Muscle of leg (tissue), 11 donors: ENCODE data around the gene TTC28. TPM values are rescaled to one million over a fixed set of nuclear protein-coding genes. Genes with fewer than 3 reads are reported as not detected.

ENCODE experiments used
- DNase-seq: peaks from one replicate; pipeline ENCODE4 v3.0.0; 2013
- H3K27ac ChIP-seq: one replicate; pipeline ENCODE4 v1.5.1; 2013; ENCODE audit warnings: mild to moderate bottlenecking, low read length, control low read depth
- H3K27me3 ChIP-seq: one replicate; pipeline ENCODE4 v1.6.1; 2013; ENCODE audit warnings: low read length; ENCODE audit not compliant: control insufficient read depth, insufficient read depth
- H3K36me3 ChIP-seq: one replicate; pipeline ENCODE4 v1.6.1; 2013; ENCODE audit warnings: low read length; ENCODE audit not compliant: control insufficient read depth, insufficient read depth
- H3K4me1 ChIP-seq: one replicate; pipeline ENCODE4 v1.6.1; 2013; ENCODE audit warnings: low read length; ENCODE audit not compliant: control insufficient read depth, insufficient read depth
- H3K4me3 ChIP-seq: one replicate; pipeline ENCODE4 v1.5.1; 2013; ENCODE audit warnings: low read length, control low read depth
- H3K9me3 ChIP-seq: replicated peaks from 2 replicates; pipeline ENCODE4 v1.6.1; 2013; ENCODE audit warnings: low read depth, low read length; ENCODE audit not compliant: control insufficient read depth
- WGBS: methylation state at CpG from one replicate; pipeline ENCODE4 v1.1.5; 2013; ENCODE audit warnings: missing lambda C conversion rate; ENCODE audit not compliant: insufficient coverage; 5-methylcytosine and 5-hydroxymethylcytosine counted together
- polyA plus RNA-seq, 8 donors: library from polyadenylated mRNA; unstranded; fragments of 120-200 nt; gene quantifications; one replicate each; pipeline versions ENCODE4 v1.2.1 to v1.2.3, GENCODE V29; 2013; ENCODE audit warnings: inconsistent platforms in 1 of 8, low replicate concordance in 1 of 8; ENCODE audit not compliant: insufficient read length in 8 of 8, insufficient read depth in 1 of 8
- total RNA-seq: library from RNA; stranded (reverse); fragments of 120-200 nt; gene quantifications from one replicate; pipeline ENCODE4 v1.2.4, GENCODE V29; 2013

Gene TTC28
- total and polyA plus RNA-seq, 9 donors: 17.9 to 31.8 (median 24.9) TPM

GRCh38 chr22:27993774-27994350 is 685.8 kb downstream of the TTC28 start:
- Histone ChIP-seq H3K36me3 (peaks cover 90% of the 10 kb centered on the region), H3K4me3 (no peak overlapping the region), H3K27ac (no peak overlapping the region), H3K4me1 (peaks cover 12% of the 10 kb centered on the region), H3K9me3 (no peaks in the 10 kb centered on the region), H3K27me3 (no peaks in the 10 kb centered on the region)
- no peak for DNase-seq
- 89% methylated on average over 6 of the region's 9 CpGs for WGBS

- H3K36me3 ChIP-seq: peaks cover 90% of the 10 kb centered on the region
These were observed 686.4 kb downstream of the TTC28 start for GRCh38 chr22:27993201-27993635.

GRCh38 chr22:27992294-27993165 is 687.1 kb downstream of the TTC28 start:
- H3K27ac ChIP-seq: no peak overlapping the region
- H3K36me3 ChIP-seq: peaks cover 85% of the 10 kb centered on the region

More at GRCh38 chr22:27993201-27993635, 686.4 kb downstream of the TTC28 start:
- peaks cover 12% of the 10 kb centered on the region for H3K4me1 ChIP-seq
- no peaks in the 10 kb centered on the region for H3K9me3 ChIP-seq
- 90% methylated on average over 6 of the region's 12 CpGs for WGBS
- H3K4me3 ChIP-seq: no peak overlapping the region
- no peak overlapping the region for H3K27ac ChIP-seq
- no peak for DNase-seq
- H3K27me3 ChIP-seq: no peaks in the 10 kb centered on the region

GRCh38 chr22:27991586-27992293 is 687.9 kb downstream of the TTC28 start:
- no peak for DNase-seq
- H3K27me3 ChIP-seq: no peaks in the 10 kb centered on the region
- H3K27ac ChIP-seq: no peak overlapping the region
- H3K36me3 ChIP-seq: peaks cover 86% of the 10 kb centered on the region
- H3K4me3 ChIP-seq: no peak overlapping the region
- peaks cover 12% of the 10 kb centered on the region for H3K4me1 ChIP-seq
- 87% methylated on average over 5 of the region's 7 CpGs for WGBS
- H3K9me3 ChIP-seq: no peaks in the 10 kb centered on the region

More at GRCh38 chr22:27992294-27993165, 687.1 kb downstream of the TTC28 start:
- WGBS: 94% methylated on average over 16 of the region's 23 CpGs
- Histone ChIP-seq H3K4me1 (peaks cover 12% of the 10 kb centered on the region), H3K9me3 (no peaks in the 10 kb centered on the region), H3K27me3 (no peaks in the 10 kb centered on the region), H3K4me3 (no peak overlapping the region)
- no peak for DNase-seq

GRCh38 chr22:27990879-27991278 is 688.8 kb downstream of the TTC28 start:
- Histone ChIP-seq H3K27me3 (no peaks in the 10 kb centered on the region), H3K4me1 (peaks cover 12% of the 10 kb centered on the region), H3K27ac (peak overlapping the region; percentile 31), H3K36me3 (peaks cover 86% of the 10 kb centered on the region), H3K4me3 (no peak overlapping the region), H3K9me3 (no peaks in the 10 kb centered on the region)
- 21% methylated on average over 9 of the region's 12 CpGs for WGBS
- peak; percentile 68 for DNase-seq

GRCh38 chr22:27990451-27990840 is 689.2 kb downstream of the TTC28 start:
- no peak for DNase-seq
- no peak overlapping the region for H3K4me3 ChIP-seq
- H3K27me3 ChIP-seq: no peaks in the 10 kb centered on the region
- H3K4me1 ChIP-seq: peaks cover 12% of the 10 kb centered on the region
- H3K36me3 ChIP-seq: peaks cover 86% of the 10 kb centered on the region
- no CpG with 5 or more reads among the region's 15 CpGs for WGBS
- no peak overlapping the region for H3K27ac ChIP-seq
- no peaks in the 10 kb centered on the region for H3K9me3 ChIP-seq

- no peaks in the 10 kb centered on the region for H3K9me3 ChIP-seq
- peaks cover 86% of the 10 kb centered on the region for H3K36me3 ChIP-seq
- no peak overlapping the region for H3K27ac ChIP-seq
- no peak overlapping the region for H3K4me3 ChIP-seq
- WGBS: 87% methylated on average over 7 of the region's 15 CpGs
- no peak for DNase-seq
- peaks cover 12% of the 10 kb centered on the region for H3K4me1 ChIP-seq
- H3K27me3 ChIP-seq: no peaks in the 10 kb centered on the region
These were observed 689.7 kb downstream of the TTC28 start for GRCh38 chr22:27989758-27990450.

GRCh38 chr22:27988704-27989103 is 690.9 kb downstream of the TTC28 start:
- Histone ChIP-seq H3K36me3 (peaks cover 89% of the 10 kb centered on the region), H3K4me3 (no peak overlapping the region), H3K27ac (no peak overlapping the region), H3K4me1 (peaks cover 12% of the 10 kb centered on the region), H3K9me3 (no peaks in the 10 kb centered on the region), H3K27me3 (no peaks in the 10 kb centered on the region)
- no peak for DNase-seq
- 83% methylated on average over 5 of the region's 7 CpGs for WGBS

GRCh38 chr22:27987557-27987956 is 692.1 kb downstream of the TTC28 start:
- 52% methylated on average over 3 of the region's 6 CpGs for WGBS
- no peaks in the 10 kb centered on the region for H3K27me3 ChIP-seq
- no peak for DNase-seq
- H3K9me3 ChIP-seq: no peaks in the 10 kb centered on the region
- H3K36me3 ChIP-seq: peaks cover 88% of the 10 kb centered on the region
- no peak overlapping the region for H3K27ac ChIP-seq
- no peak overlapping the region for H3K4me3 ChIP-seq
- H3K4me1 ChIP-seq: peaks cover 12% of the 10 kb centered on the region
